HG03354 (cell line): ENCODE results near the gene CIT.

Experiments used
- ATAC-seq: cut with Tn5 transposase; IDR thresholded peaks from one replicate; pipeline ENCODE4 v1.9.1; 2021; ENCODE audit warnings: mild to moderate bottlenecking; ENCODE audit not compliant: unreplicated experiment, poor library complexity, severe bottlenecking

Gene CIT

DNA sequence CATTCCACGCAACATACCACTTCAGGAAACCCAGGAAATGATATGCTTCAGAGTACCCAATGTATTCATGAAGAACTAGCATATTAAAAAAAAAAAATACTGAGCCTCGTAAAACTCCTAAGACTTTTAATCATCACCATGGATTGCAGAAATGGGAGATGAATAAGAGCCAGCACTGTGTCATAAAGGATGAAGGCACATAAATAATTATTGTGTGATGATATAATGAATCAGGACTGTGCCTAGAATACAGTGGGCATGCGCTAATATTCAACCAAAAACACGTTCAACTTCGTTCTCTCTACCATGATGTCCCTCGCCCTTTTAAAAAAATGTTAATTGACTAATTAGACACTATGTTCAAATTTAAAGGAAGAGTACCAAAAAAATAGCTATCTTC, 68.7 kb downstream of the CIT start:
- ATAC-seq, result no peak

DNA sequence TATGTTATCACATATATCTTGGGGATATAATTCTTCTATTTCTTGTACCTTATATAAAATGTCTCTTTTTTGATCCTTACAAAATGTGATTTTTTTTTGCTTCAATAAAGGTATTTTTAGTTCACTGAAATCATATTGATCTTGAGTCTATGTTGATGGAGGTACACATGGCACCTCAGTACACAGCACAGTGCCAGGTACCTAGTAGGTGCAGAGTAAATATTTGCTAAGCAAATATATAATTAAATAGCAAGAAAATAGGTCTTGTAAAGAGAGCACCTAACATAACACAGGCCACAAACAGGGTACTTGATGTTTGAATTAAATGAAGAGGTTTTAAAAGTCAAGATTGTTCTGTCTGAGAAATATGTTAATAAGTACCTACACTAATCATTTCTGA, 69.7 kb downstream of the CIT start:
- ATAC-seq, result no peak

- no peak for ATAC-seq
Measured at GRCh38 chr12:119804011-119804641, 73.0 kb downstream of the CIT start.

GRCh38 chr12:119803381-119803791, 73.7 kb downstream of the CIT start:
- ATAC-seq, result no peak

- ATAC-seq, result no peak
Measured at GRCh38 chr12:119802472-119802871, 74.6 kb downstream of the CIT start.

DNA sequence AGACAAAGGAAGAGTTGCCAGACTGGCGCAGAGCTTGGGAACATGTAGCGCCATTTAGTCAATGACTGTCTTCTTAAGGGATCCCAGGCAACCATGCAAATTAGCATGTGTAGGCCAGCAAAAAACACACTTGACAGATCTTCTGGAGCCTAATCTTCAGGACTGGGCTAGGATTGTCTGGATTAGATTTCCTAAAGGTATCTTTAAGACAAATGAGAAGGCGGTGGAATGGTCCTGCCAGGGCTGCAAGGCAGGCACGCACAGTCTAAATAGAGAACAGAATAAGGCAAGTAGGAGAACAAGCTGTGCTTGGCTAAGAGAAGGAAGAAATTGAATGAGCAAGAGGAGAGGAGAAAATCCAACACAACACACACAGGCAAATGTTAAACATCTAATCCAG, 80.0 kb downstream of the CIT start:
- no peak for ATAC-seq

DNA sequence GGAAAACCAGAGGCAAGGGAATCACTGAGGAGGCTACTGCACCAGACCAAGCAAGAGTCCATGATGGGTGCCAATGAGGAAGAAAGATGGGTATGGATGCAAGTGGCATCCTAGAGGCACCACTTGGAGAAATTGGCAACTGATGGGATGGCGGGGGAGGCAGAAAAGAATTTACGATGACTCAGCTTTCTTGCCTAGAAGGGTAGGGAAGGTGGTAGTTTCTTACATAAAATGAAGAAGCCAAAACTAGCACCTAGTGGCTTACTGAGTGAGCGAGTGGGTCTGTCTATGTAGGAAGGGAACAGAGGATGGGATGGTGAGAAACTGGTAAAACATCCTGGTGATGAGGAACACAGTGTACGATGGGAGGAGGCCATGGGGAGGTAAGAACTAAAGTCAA, 80.8 kb downstream of the CIT start:
- no peak for ATAC-seq

GRCh38 chr12:119791453-119791852, 85.7 kb downstream of the CIT start:
- ATAC-seq, result no peak

DNA sequence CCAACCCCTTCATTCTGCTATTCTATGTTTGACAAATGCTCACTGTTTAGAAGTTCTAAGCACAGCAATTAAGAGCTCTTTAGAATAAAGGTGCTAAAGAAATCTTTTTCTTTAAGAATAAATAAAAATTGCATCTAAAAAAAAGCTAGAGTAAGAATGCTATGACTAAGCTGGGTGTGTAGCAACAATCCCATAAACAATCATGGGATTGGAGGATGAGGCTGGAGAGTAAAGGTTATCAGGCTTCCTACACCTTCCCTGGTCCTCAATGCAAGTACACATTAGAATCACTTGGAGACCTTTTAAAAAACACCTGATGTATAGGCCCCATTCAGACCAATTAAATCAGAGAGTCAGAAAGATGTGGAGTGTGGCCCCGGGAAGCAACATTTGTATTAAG, 88.3 kb downstream of the CIT start:
- no peak for ATAC-seq

GRCh38 chr12:119786539-119786938, 90.6 kb downstream of the CIT start:
- no peak for ATAC-seq

DNA sequence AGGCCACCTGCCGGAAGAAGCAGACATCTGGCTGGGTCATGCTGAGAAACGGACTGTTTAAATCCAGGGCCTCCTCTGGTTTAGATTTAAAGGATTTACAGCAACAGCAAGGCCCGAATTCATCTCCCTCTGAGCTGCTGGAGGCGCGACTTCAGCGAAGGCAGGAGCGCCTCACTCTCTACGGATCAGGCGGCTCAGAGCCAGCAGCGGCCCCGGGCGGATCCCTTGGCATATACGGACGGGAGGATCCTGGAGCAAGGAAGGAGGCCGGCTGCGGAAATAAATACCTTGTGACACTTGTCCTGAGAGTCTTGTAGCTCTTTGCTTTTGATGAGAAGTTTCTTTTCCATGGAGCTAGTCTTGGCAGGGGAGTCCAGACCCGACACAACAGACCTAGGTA, 92.4 kb downstream of the CIT start:
- no peak for ATAC-seq

DNA sequence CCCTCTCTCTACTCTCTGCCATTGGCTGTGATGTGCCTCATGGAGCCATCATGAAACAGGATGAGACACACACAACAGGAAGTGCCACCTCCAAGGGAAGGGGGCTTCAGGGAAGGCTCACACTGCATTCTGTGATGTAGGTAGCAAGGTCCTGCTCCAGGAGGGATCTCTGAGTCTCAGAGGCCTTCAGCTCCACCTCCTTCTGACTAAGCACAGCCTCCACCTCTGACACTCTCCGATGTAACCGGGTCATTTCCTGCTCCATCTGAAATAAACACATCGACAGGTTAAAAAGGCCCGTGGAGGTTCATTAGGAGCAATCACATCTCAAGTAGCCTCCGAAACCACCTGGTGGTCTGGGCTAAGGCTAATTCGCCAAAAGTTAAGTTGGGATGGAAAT, 93.3 kb downstream of the CIT start:
- ATAC-seq, result no peak

DNA sequence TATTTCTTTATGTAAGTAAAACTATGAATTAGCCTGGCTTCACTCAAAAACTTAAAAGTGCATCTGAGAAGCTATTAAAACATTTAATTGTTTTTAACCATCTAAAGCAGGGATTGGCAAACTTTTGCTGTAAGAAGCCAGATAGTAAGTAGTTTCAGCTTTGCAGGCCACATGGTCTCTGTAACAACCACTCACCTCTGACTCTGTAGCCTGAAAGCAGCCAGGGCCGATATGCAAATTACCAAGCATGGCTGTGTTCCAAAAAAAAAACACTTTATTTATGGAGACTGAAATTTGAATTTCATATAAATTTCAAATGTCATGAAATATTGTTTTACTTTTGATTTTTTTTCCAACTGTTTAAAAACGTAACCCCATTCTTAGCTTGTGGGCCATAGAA, 95.3 kb downstream of the CIT start:
- no peak for ATAC-seq

GRCh38 chr12:119780786-119781434, 96.2 kb downstream of the CIT start:
- ATAC-seq, result no peak

GRCh38 chr12:119775246-119775895, 101.7 kb downstream of the CIT start:
- ATAC-seq, result no peak

- ATAC-seq, result no peak
Measured at GRCh38 chr12:119772431-119772830, 104.7 kb downstream of the CIT start.

DNA sequence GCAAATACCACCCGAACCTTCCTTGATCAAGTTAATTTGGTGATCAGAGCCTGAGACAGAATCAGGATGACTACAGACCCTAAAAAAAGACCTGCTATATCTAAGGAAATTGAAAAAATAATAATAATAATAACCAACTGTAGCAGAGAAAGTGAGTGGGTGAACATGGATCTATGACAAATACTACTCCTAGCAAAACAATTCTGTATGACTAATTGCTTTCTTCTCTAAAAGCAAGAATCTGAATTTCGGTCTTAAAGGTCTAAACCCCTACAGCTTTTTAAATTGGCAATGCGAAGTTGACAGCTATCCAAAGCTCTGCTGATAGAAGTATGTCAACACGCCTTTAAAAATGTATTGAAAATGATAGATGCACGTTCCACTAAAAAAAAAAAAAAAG, 107.0 kb downstream of the CIT start:
- no peak for ATAC-seq

DNA sequence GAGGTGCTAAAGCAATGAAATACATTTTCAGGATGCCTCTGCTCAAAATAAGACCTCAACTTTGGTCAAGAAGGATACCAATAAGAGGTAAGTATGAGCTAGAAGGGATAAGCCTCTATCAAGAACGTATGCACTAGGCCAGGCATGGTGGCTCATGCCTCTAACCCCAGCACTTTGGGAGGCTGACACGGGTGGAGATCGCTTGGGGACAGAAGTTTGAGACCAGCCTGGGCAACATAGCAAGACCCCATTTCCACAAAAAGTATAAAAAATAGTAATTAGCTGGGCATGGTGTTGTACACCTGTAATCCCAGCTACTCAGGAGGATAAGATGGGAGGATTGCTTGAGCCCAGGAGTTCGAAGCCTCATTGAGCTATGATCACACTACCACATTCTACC, 114.5 kb downstream of the CIT start:
- ATAC-seq, result no peak

GRCh38 chr12:119758722-119759121, 118.4 kb downstream of the CIT start:
- no peak for ATAC-seq

DNA sequence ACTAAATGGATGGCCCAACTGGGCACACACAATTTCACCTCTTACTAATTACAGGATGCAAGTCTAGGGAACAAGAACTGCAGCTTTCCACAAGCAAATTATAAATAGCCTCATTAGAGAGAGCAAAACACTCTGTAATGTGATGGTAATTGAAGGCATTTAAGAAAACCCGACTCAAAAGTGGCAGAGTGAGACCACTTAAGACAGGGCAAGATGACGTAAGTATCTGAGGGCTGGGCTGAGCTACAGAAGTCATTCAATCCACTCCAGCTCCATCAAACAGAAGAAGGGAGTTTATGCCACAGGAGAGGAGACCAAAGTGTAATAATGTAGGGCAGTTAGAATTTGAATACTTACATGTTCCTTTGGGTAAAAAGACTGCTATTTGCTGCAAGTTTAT, 118.9 kb downstream of the CIT start:
- no peak for ATAC-seq

- no peak for ATAC-seq
Measured at GRCh38 chr12:119751961-119752360, 125.2 kb downstream of the CIT start.
